SK-N-SH treated with all-trans-retinoic acid at 6 μM for 48 hours (cell line): ENCODE results near the gene BPIFB6.

Experiments
- ATAC-seq: fragments of 200-7000 bp; cut with Tn5 transposase; 3 replicates; pipeline ENCODE4 v1.9.1; 2020; ENCODE audit warnings: mild to moderate bottlenecking, moderate library complexity
- BACH2 ChIP-seq: fragments of 250-450 bp; sonication (Bioruptor Pico); IDR thresholded peaks from 2 replicates; pipeline ENCODE4 v1.9.0; 2021; ENCODE audit warnings: mild to moderate bottlenecking, borderline replicate concordance
- CSDC2 ChIP-seq: fragments of 250-450 bp; sonication (Bioruptor Pico); IDR thresholded peaks from 2 replicates; pipeline ENCODE4 v1.5.0; 2020; ENCODE audit warnings: mild to moderate bottlenecking, moderate library complexity
- CSRNP3 ChIP-seq: fragments of 250-450 bp; sonication (Bioruptor Pico); IDR thresholded peaks from 2 replicates; pipeline ENCODE4 v1.5.1; 2021; ENCODE audit warnings: mild to moderate bottlenecking, moderate library complexity
- ESRRG ChIP-seq: fragments of 250-450 bp; sonication (Bioruptor Pico); IDR thresholded peaks from 2 replicates; pipeline ENCODE4 v1.6.1; 2021; ENCODE audit warnings: mild to moderate bottlenecking
- GLIS3 ChIP-seq: fragments of 250-450 bp; sonication (Bioruptor Pico); IDR thresholded peaks from 2 replicates; pipeline ENCODE4 v1.5.0; 2020; ENCODE audit warnings: mild to moderate bottlenecking, moderate library complexity
- ISL1 ChIP-seq: fragments of 250-450 bp; sonication (Bioruptor Pico); IDR thresholded peaks from 2 replicates; pipeline ENCODE4 v2.1.2; 2022; ENCODE audit warnings: mild to moderate bottlenecking, moderate library complexity
- OSR1 ChIP-seq: fragments of 250-450 bp; sonication (Bioruptor Pico); IDR thresholded peaks from 2 replicates; pipeline ENCODE4 v1.8.0; 2022; ENCODE audit warnings: moderate library complexity, mild to moderate bottlenecking, inconsistent platforms
- PATZ1 ChIP-seq: fragments of 250-450 bp; sonication (Bioruptor Pico); IDR thresholded peaks from 2 replicates; pipeline ENCODE4 v1.8.0; 2020; ENCODE audit warnings: mild to moderate bottlenecking, moderate library complexity, borderline replicate concordance
- POU6F1 ChIP-seq: fragments of 250-450 bp; sonication (Bioruptor Pico); IDR thresholded peaks from 2 replicates; pipeline ENCODE4 v1.8.0; 2021; ENCODE audit warnings: low read depth, mild to moderate bottlenecking, moderate library complexity, borderline replicate concordance
- PPARA ChIP-seq: fragments of 250-450 bp; sonication (Bioruptor Pico); IDR thresholded peaks from 2 replicates; pipeline ENCODE4 v1.5.0; 2020; ENCODE audit warnings: mild to moderate bottlenecking, borderline replicate concordance
- RARB ChIP-seq: fragments of 250-450 bp; sonication (Bioruptor Pico); IDR thresholded peaks from 2 replicates; pipeline ENCODE4 v1.8.0; 2021; ENCODE audit warnings: mild to moderate bottlenecking, moderate library complexity
- SNAI2 ChIP-seq: fragments of 250-450 bp; sonication (Bioruptor Pico); IDR thresholded peaks from 2 replicates; pipeline ENCODE4 v1.5.0; 2020; ENCODE audit warnings: mild to moderate bottlenecking, moderate library complexity
- TCF4 ChIP-seq: fragments of 250-450 bp; sonication (Bioruptor Pico); IDR thresholded peaks from 2 replicates; pipeline ENCODE4 v1.8.0; 2021; ENCODE audit warnings: mild to moderate bottlenecking, moderate library complexity, borderline replicate concordance
- TOX ChIP-seq: fragments of 250-450 bp; sonication (Bioruptor Pico); IDR thresholded peaks from 2 replicates; pipeline ENCODE4 v1.8.0; 2021; ENCODE audit warnings: mild to moderate bottlenecking, moderate library complexity, borderline replicate concordance
- TSHZ2 ChIP-seq: fragments of 250-450 bp; sonication (Bioruptor Pico); IDR thresholded peaks from 2 replicates; pipeline ENCODE4 v1.5.0; 2020; ENCODE audit warnings: mild to moderate bottlenecking, moderate library complexity
- ZC3H10 ChIP-seq: fragments of 250-450 bp; sonication (Bioruptor Pico); IDR thresholded peaks from 2 replicates; pipeline ENCODE4 v1.5.1; 2021; ENCODE audit warnings: mild to moderate bottlenecking, moderate library complexity
- ZFP3 ChIP-seq: fragments of 250-450 bp; sonication (Bioruptor Pico); IDR thresholded peaks from 2 replicates; pipeline ENCODE4 v1.5.0; 2020; ENCODE audit warnings: mild to moderate bottlenecking, moderate library complexity
- ZFP30 ChIP-seq: fragments of 450-650 bp; formaldehyde crosslinking; IDR thresholded peaks from 2 replicates; pipeline ENCODE4 v1.5.0; 2022; ENCODE audit warnings: mild to moderate bottlenecking, moderate library complexity
- ZNF565 ChIP-seq: fragments of 450-650 bp; formaldehyde crosslinking; conservative IDR thresholded peaks from 2 replicates; pipeline ENCODE4 v1.5.0; 2020; ENCODE audit warnings: low read depth, mild to moderate bottlenecking, moderate library complexity
- ZNF70 ChIP-seq: fragments of 450-650 bp; formaldehyde crosslinking; IDR thresholded peaks from 2 replicates; pipeline ENCODE4 v1.5.0; 2020; ENCODE audit warnings: mild to moderate bottlenecking, moderate library complexity

The BPIFB6 gene

GRCh38 chr20:33002087-33002808, 29.2 kb upstream of the BPIFB6 start:
- ATAC-seq: no peak

GRCh38 chr20:33004141-33004751, 27.2 kb upstream of the BPIFB6 start, which contains the start of gene SUN5:
Gene SUN5, minus strand, starts transcription at chr20:33004433. Its CDS starts 93 bp downstream, at chr20:33004340.
- no peak for ATAC-seq
- TF ChIP-seq ISL1 (CRISPR knock-in tag) (no peak), RARB (CRISPR knock-in tag) (no peak), BACH2 (CRISPR knock-in tag) (no peak), ZNF565 (CRISPR knock-in tag) (no peak), SNAI2 (CRISPR knock-in tag) (no peak), CSDC2 (no peak), GLIS3 (no peak), POU6F1 (no peak), ZNF70 (no peak)

More at GRCh38 chr20:33002087-33002808, 29.2 kb upstream of the BPIFB6 start:
- TF ChIP-seq RARB (CRISPR knock-in tag): no peak
- TF ChIP-seq ZC3H10: no peak
- TF ChIP-seq ESRRG (CRISPR knock-in tag): no peak
- TF ChIP-seq GLIS3: no peak
- TF ChIP-seq ISL1 (CRISPR knock-in tag): no peak
- no peak for TF ChIP-seq ZFP3 (CRISPR knock-in tag)
- TF ChIP-seq ZFP30 (CRISPR knock-in tag): no peak
- TF ChIP-seq TCF4 (CRISPR knock-in tag): no peak
- no peak for TF ChIP-seq TSHZ2
- no peak for TF ChIP-seq SNAI2 (CRISPR knock-in tag)
- TF ChIP-seq CSDC2: no peak
- no peak for TF ChIP-seq ZNF565 (CRISPR knock-in tag)
- TF ChIP-seq OSR1 (CRISPR knock-in tag): no peak
- TF ChIP-seq ZNF70: no peak
- TF ChIP-seq TOX: no peak
- TF ChIP-seq, all 23 proteins: peak for 0

GRCh38 chr20:33005132-33005566, 26.3 kb upstream of the BPIFB6 start:
- ATAC-seq: no peak
- TF ChIP-seq PATZ1 (CRISPR knock-in tag): no peak
- TF ChIP-seq GLIS3: no peak
- TF ChIP-seq ZNF565 (CRISPR knock-in tag): no peak
- no peak for TF ChIP-seq ZNF70
- no peak for TF ChIP-seq CSRNP3 (CRISPR knock-in tag)
- TF ChIP-seq ISL1 (CRISPR knock-in tag): no peak
- TF ChIP-seq RARB (CRISPR knock-in tag): no peak
- no peak for TF ChIP-seq PPARA (CRISPR knock-in tag)
- TF ChIP-seq TCF4 (CRISPR knock-in tag): no peak
- TF ChIP-seq ZC3H10: no peak
- no peak for TF ChIP-seq BACH2 (CRISPR knock-in tag)
- no peak for TF ChIP-seq ESRRG (CRISPR knock-in tag)
- TF ChIP-seq TSHZ2: no peak
- no peak for TF ChIP-seq POU6F1
- no peak for TF ChIP-seq CSDC2
- TF ChIP-seq SNAI2 (CRISPR knock-in tag): no peak
- no peak for TF ChIP-seq ZFP30 (CRISPR knock-in tag)
- no peak for TF ChIP-seq ZFP3 (CRISPR knock-in tag)
- no peak for TF ChIP-seq OSR1 (CRISPR knock-in tag)
